Endothelial cell of umbilical vein (primary cell): ENCODE results near the gene SCN5A.

ENCODE experiments used
- CTCF ChIP-seq, 2 donors: IDR thresholded peaks; 1 replicate in 1 of 2; 2 replicates in 1 of 2; pipeline ENCODE4 v1.5.1; 2011; ENCODE audit warnings: low read length in 2 of 2, mild to moderate bottlenecking in 2 of 2, moderate library complexity in 2 of 2, control low read depth in 1 of 2, inconsistent platforms in 1 of 2, low read depth in 1 of 2; ENCODE audit not compliant: insufficient read depth in 1 of 2; ENCODE audit errors: extremely low read depth in 1 of 2
- EZH2 ChIP-seq: IDR thresholded peaks from 2 replicates; pipeline ENCODE4 v1.6.1; 2012; ENCODE audit warnings: borderline replicate concordance, low read depth, mild to moderate bottlenecking, moderate library complexity, low read length, inconsistent platforms; ENCODE audit not compliant: severe bottlenecking
- FOS ChIP-seq: IDR thresholded peaks from 2 replicates; pipeline ENCODE4 v1.6.1; 2011; ENCODE audit warnings: mild to moderate bottlenecking, low read length, moderate library complexity, borderline replicate concordance; ENCODE audit not compliant: insufficient read depth
- GATA2 ChIP-seq: IDR thresholded peaks from 2 replicates; pipeline ENCODE4 v1.7.0; 2011; ENCODE audit warnings: low read depth, mild to moderate bottlenecking, moderate library complexity, mixed read lengths, low read length; ENCODE audit not compliant: insufficient read length, insufficient read depth
- JUN ChIP-seq: IDR thresholded peaks from 2 replicates; pipeline ENCODE4 v1.6.1; 2011; ENCODE audit warnings: borderline replicate concordance, low read depth; ENCODE audit not compliant: insufficient read length, insufficient read depth
- MAX ChIP-seq: IDR thresholded peaks from 2 replicates; pipeline ENCODE4 v1.6.1; 2011; ENCODE audit not compliant: insufficient read depth, insufficient read length
- POLR2A ChIP-seq: IDR thresholded peaks from 2 replicates; pipeline ENCODE4 v1.6.1; 2012; ENCODE audit warnings: low read depth, mild to moderate bottlenecking, control low read depth, low read length
- POLR2AphosphoS5 ChIP-seq: IDR thresholded peaks from 2 replicates; pipeline ENCODE4 v1.6.1; 2012; ENCODE audit warnings: low read depth, mild to moderate bottlenecking, control low read depth, low read length, moderate library complexity; ENCODE audit not compliant: insufficient read depth

- no peak for TF ChIP-seq CTCF (IDR thresholded peaks at IDR 0.05; ENCODE audit: extremely low read depth in 1 of 2, insufficient read depth in 1 of 2, low read depth in 1 of 2, low read length in 2 of 2)
- no peak for TF ChIP-seq POLR2AphosphoS5
- TF ChIP-seq POLR2A, result no peak
- TF ChIP-seq EZH2, result no peak
- no peak for TF ChIP-seq MAX
- no peak for TF ChIP-seq GATA2
- TF ChIP-seq FOS, result no peak
- no peak for TF ChIP-seq JUN
These were observed 89.2 kb downstream of the SCN5A start for GRCh38 chr3:38560284-38560683.
